Measurements from ENCODE around the gene FOXJ3. TPM values are rescaled to one million over a fixed set of nuclear protein-coding genes. Genes with fewer than 3 reads are reported as not detected.

FOXJ3 gene
- total and polyA plus RNA-seq, 2 of the 4 experiments (the other 2 are of a cell fraction): 16.7 to 30.5 TPM

- H3K4me1 ChIP-seq (ENCODE audit: control insufficient read depth, insufficient read depth, low read length): no peaks in the 10 kb centered on the region
- TF ChIP-seq MAFK (IDR thresholded peaks at IDR 0.05; ENCODE audit: low read depth, low read length) (no peak), ELK1 (IDR thresholded peaks at IDR 0.05; ENCODE audit: borderline replicate concordance, low read depth, low read length) (no peak), RFX5 (IDR thresholded peaks at IDR 0.05; ENCODE audit: low read depth, low read length) (no peak), MXI1 (IDR thresholded peaks at IDR 0.05; ENCODE audit: borderline replicate concordance, low read depth, low read length) (no peak), BHLHE40 (IDR thresholded peaks at IDR 0.05; ENCODE audit: low read depth, low read length) (no peak), CHD1 (IDR thresholded peaks at IDR 0.05; ENCODE audit: low read depth, low read length) (no peak), POLR2A (IDR thresholded peaks at IDR 0.05; ENCODE audit: low read depth, low read length) (no peak)
- H4K20me1 ChIP-seq (ENCODE audit: insufficient read depth, low read length): no peaks in the 10 kb centered on the region
- intact Hi-C loops (cut with micrococcal nuclease) (no loop called here), in situ Hi-C loops (cut with MboI; ENCODE audit: low sequenced_read_pairs) (no loop called here), dilution Hi-C loops (cut with HindIII; ENCODE audit: low sequenced_read_pairs, unreplicated experiment) (no loop called here)
- no TSS peak for BruUV-seq (replicated peaks)
- H3K18ac ChIP-seq (ENCODE audit: low read depth, low read length): no peak overlapping the region
- no peak overlapping the region for H2AFZ ChIP-seq (replicated peaks; ENCODE audit: low read length, poor library complexity)
- H3K9me3 ChIP-seq (ENCODE audit: control insufficient read depth, insufficient read depth, low read length): no peaks in the 10 kb centered on the region
- no peak overlapping the region for H4K91ac ChIP-seq (ENCODE audit: insufficient read depth, low read depth, low read length)
- CTCF ChIA-PET: no interaction called here
- no peak overlapping the region for H3K14ac ChIP-seq (replicated peaks; ENCODE audit: low read depth, low read length)
- no peak overlapping the region for H2BK15ac ChIP-seq (ENCODE audit: low read depth, low read length)
- no peak overlapping the region for H2BK5ac ChIP-seq (ENCODE audit: low read depth, low read length, poor library complexity, severe bottlenecking)
- H3K56ac ChIP-seq (ENCODE audit: extremely low read depth, insufficient read depth, low read length): no peak overlapping the region
- POLR2A ChIA-PET (ENCODE audit: unreplicated experiment): no interaction called here
- no peak overlapping the region for H2AK9ac ChIP-seq (replicated peaks; ENCODE audit: low read depth, low read length, poor library complexity)
- H2BK20ac ChIP-seq (ENCODE audit: low read depth, low read length): no peak overlapping the region
- no peak overlapping the region for H3K4ac ChIP-seq (ENCODE audit: low read depth, low read length)
- H3K4me2 ChIP-seq (ENCODE audit: low read depth, low read length): no peak overlapping the region
- H4K8ac ChIP-seq (ENCODE audit: low read depth in 2 of 2, low read length in 2 of 2): no peak overlapping the region
- no peak overlapping the region for H3K4me3 ChIP-seq (ENCODE audit: insufficient read depth, low read depth, low read length)
- no peak overlapping the region for H4K5ac ChIP-seq (ENCODE audit: low read depth, low read length)
- no peak overlapping the region for H3K27ac ChIP-seq (ENCODE audit: insufficient read depth, low read length)
- no peak overlapping the region for H2BK120ac ChIP-seq (ENCODE audit: low read depth, low read length)
- no peak for DNase-seq
- no peak overlapping the region for H3K9ac ChIP-seq (ENCODE audit: low read depth, low read length)
- no peaks in the 10 kb centered on the region for H3K79me1 ChIP-seq (ENCODE audit: low read depth in 1 of 2, low read length in 2 of 2)
- H3K9me1 ChIP-seq (ENCODE audit: insufficient read depth, low read length): no peaks in the 10 kb centered on the region; the same call in 1 of the 2 replicates
- peaks cover 19% of the 10 kb centered on the region for H3K27me3 ChIP-seq (ENCODE audit: control insufficient read depth, insufficient read depth, low read length)
- no peak overlapping the region for H2AK5ac ChIP-seq (ENCODE audit: low read depth, low read length)
- no peak overlapping the region for H3K23ac ChIP-seq (ENCODE audit: low read depth, low read length)
- no peak for ATAC-seq (ENCODE audit: low read depth)
- H3K36me3 ChIP-seq (ENCODE audit: control insufficient read depth, insufficient read depth, low read length): no peaks in the 10 kb centered on the region
These were observed 198.6 kb downstream of the FOXJ3 start for GRCh38 chr1:42136466-42136865.

All from IMR-90 (cell line).